ENCODE data around the gene SLX9. TPM values are rescaled to one million over a fixed set of nuclear protein-coding genes. Genes with fewer than 3 reads are reported as not detected.
A peak's percentile ranks its signal among the peaks of the same experiment; 100 is the strongest.

The SLX9 gene
- total and polyA plus RNA-seq, 9 donors = 5.6 to 24.1 (median 16.6) TPM

GRCh38 chr21:44985441-44986401 is 45.9 kb downstream of the SLX9 start:
- H3K9me3 ChIP-seq = no peaks in the 10 kb centered on the region
- H3K36me3 ChIP-seq = no peaks in the 10 kb centered on the region
- H3K27me3 ChIP-seq = no peaks in the 10 kb centered on the region
- H3K4me1 ChIP-seq (ENCODE audit: insufficient read depth) = peaks cover 14% of the 10 kb centered on the region
- TF ChIP-seq POLR2A (IDR thresholded peaks at IDR 0.05) (no peak), EP300 (IDR thresholded peaks at IDR 0.05) (no peak), CTCF (IDR thresholded peaks at IDR 0.05) (no peak)
- WGBS, 3 donors = 88 to 89% (median 88%) methylated on average over 25 to 26 of the region's 26 CpGs
- DNase-seq = peak in 2 of 5 donors; percentile 21 to 30
- H3K4me3 ChIP-seq = no peak overlapping the region
- no peak overlapping the region for H3K27ac ChIP-seq
- intact Hi-C loops (cut with DNase I) = no loop called here

GRCh38 chr21:44986471-44987291 is 46.9 kb downstream of the SLX9 start:
- intact Hi-C loops (cut with DNase I) = no loop called here
- DNase-seq = peak in 3 of 5 donors; percentile 17 to 29 (median 25)
- H3K4me1 ChIP-seq (ENCODE audit: insufficient read depth) = peaks cover 16% of the 10 kb centered on the region

GRCh38 chr21:44987301-44987885 is 47.6 kb downstream of the SLX9 start:
- WGBS, 3 donors = 69 to 78% (median 70%) methylated on average over 23 of the region's 23 CpGs
- no peak overlapping the region for H3K4me3 ChIP-seq
- peaks cover 21% of the 10 kb centered on the region for H3K4me1 ChIP-seq (ENCODE audit: insufficient read depth)
- H3K9me3 ChIP-seq = no peaks in the 10 kb centered on the region
- no peak overlapping the region for H3K27ac ChIP-seq
- TF ChIP-seq POLR2A (IDR thresholded peaks at IDR 0.05) = no peak
- no peak for TF ChIP-seq CTCF (IDR thresholded peaks at IDR 0.05)
- TF ChIP-seq EP300 (IDR thresholded peaks at IDR 0.05) = no peak
- no peaks in the 10 kb centered on the region for H3K27me3 ChIP-seq
- DNase-seq = peak in 2 of 5 donors; percentile 15 to 27
- intact Hi-C loops (cut with DNase I) = no loop called here
- no peaks in the 10 kb centered on the region for H3K36me3 ChIP-seq

More at GRCh38 chr21:44986471-44987291, 46.9 kb downstream of the SLX9 start:
- H3K4me3 ChIP-seq = no peak overlapping the region
- no peak overlapping the region for H3K27ac ChIP-seq
- no peaks in the 10 kb centered on the region for H3K27me3 ChIP-seq
- WGBS, 3 donors = 78 to 84% (median 80%) methylated on average over 22 to 23 of the region's 23 CpGs
- no peaks in the 10 kb centered on the region for H3K9me3 ChIP-seq
- no peaks in the 10 kb centered on the region for H3K36me3 ChIP-seq
- TF ChIP-seq CTCF (IDR thresholded peaks at IDR 0.05) (no peak), POLR2A (IDR thresholded peaks at IDR 0.05) (no peak), EP300 (IDR thresholded peaks at IDR 0.05) (no peak)
